ENCODE results near the gene DNAJC30.

DNAJC30 gene

GRCh38 chr7:73646785-73647724 lies 36.2 kb downstream of the DNAJC30 start:
- no peak for DNase-seq

DNA sequence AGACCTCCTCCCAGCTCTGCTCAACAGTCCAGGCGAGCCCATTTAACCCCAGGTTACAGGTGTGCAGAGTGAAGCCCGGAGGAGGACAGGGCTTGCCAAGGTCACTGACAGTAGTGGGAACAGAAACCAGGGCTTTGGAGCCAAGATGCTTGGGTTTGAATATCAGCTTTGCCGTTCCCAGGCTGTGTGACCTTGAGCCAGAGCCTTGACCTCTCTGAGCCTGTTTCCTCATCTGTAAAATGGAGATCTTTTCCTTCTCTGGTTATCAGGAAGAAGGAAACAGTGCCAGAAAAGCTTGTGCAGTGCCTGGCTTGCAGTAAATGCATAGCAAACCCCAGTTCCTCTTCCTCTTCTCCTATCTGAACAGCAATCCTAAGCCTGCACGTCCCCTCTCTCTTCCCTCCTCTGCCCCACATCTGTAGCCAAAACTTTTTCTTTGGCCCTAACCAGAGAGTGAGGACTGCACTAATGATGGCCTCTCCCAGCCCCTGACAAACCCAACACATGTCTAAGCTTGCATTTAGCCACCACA lies 37.5 kb downstream of the DNAJC30 start:
- no peak for DNase-seq

GRCh38 chr7:73644688-73645286 lies 38.5 kb downstream of the DNAJC30 start:
- DNase-seq, result no peak

- DNase-seq, result no peak
Observed at GRCh38 chr7:73642834-73643233, 40.4 kb downstream of the DNAJC30 start.

DNA sequence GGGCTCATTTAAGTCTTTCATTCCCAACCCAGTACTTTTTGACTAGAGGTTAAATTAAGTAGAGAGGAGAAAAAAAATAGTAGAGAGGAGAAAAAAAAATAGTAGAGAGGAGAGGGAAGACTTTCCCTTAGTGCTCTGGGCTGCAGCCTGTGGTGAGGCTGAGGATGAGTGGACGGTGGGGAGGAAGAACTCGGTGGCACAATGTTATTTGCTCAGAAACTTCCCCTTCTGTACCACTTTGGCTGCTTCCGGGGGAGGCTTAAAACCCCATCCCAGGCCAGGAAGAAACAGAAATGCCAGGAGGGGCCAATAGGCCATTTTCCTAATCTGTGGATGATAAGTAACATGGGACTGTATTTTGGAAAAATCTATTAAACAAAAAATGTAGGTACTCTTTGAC lies 44.3 kb downstream of the DNAJC30 start:
- no peak for DNase-seq

GRCh38 chr7:73635428-73636200 lies 47.6 kb downstream of the DNAJC30 start:
- DNase-seq, result no peak

GRCh38 chr7:73633844-73634243 lies 49.4 kb downstream of the DNAJC30 start:
- no peak for DNase-seq

GRCh38 chr7:73633323-73633722 lies 49.9 kb downstream of the DNAJC30 start:
- DNase-seq, result no peak

- no peak for DNase-seq
Observed at GRCh38 chr7:73631558-73631957, 51.7 kb downstream of the DNAJC30 start.

Data from activated CD4-positive, alpha-beta T cell treated with anti-CD3 and anti-CD28 coated beads for 48 hours (primary cell).